Adrenal gland (tissue), 5 donors: ENCODE results near the gene RPUSD3.

Experiments used
- POLR2A ChIP-seq, 2 donors: fragments of 450-650 bp; IDR thresholded peaks; one replicate each; pipeline ENCODE4 v1.6.1; 2017; ENCODE audit warnings: antibody characterized with exemption in 2 of 2, mild to moderate bottlenecking in 2 of 2, moderate library complexity in 1 of 2
- TF ChIP-seq, protein P1 (sequence below), 6 experiments: fragments of 450-650 bp in 4 of 6; fragments of 200-600 bp in 2 of 6; sonication (generic) in 1 of 6; IDR thresholded peaks; 1 replicate in 5 of 6; 2 replicates in 1 of 6; pipeline versions ENCODE4 v1.5.1 to v1.8.0; 2016 to 2021; ENCODE audit warnings: antibody characterized with exemption in 6 of 6, mild to moderate bottlenecking in 2 of 6, moderate library complexity in 1 of 6
- donor health status: DM: no; HTN: no; CAD: no.

DNA sequence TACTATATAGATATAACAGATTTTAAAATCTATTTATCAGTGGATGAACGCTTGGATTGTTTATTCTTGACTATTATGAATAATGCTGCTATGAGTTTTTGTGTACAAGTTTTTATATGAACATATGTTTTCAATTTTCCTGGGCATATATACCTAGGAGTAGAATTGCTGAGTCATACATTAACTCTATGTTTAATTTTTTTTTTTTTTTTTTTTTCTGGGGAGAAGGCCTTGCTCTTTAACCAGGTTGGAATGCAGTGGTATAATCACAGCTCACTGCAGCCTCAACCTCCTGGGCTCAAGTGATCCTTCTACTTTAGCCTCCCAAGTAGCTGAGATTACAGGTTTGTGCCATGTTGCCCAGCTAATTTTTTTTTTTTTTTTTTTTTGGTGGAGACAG lies 27.2 kb upstream of the RPUSD3 start:
- TF ChIP-seq POLR2A (IDR thresholded peaks at IDR 0.05) = no peak
- TF ChIP-seq, protein P1, sequence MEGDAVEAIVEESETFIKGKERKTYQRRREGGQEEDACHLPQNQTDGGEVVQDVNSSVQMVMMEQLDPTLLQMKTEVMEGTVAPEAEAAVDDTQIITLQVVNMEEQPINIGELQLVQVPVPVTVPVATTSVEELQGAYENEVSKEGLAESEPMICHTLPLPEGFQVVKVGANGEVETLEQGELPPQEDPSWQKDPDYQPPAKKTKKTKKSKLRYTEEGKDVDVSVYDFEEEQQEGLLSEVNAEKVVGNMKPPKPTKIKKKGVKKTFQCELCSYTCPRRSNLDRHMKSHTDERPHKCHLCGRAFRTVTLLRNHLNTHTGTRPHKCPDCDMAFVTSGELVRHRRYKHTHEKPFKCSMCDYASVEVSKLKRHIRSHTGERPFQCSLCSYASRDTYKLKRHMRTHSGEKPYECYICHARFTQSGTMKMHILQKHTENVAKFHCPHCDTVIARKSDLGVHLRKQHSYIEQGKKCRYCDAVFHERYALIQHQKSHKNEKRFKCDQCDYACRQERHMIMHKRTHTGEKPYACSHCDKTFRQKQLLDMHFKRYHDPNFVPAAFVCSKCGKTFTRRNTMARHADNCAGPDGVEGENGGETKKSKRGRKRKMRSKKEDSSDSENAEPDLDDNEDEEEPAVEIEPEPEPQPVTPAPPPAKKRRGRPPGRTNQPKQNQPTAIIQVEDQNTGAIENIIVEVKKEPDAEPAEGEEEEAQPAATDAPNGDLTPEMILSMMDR (IDR thresholded peaks at IDR 0.05) = no peak
